Lower leg skin (tissue), 3 donors: ENCODE results near the gene ABHD5.

ENCODE experiments used
- POLR2A ChIP-seq, 2 donors: fragments of 450-650 bp; IDR thresholded peaks; one replicate each; pipeline ENCODE4 v1.6.1; 2016 to 2017; ENCODE audit warnings: antibody characterized with exemption in 2 of 2, mild to moderate bottlenecking in 1 of 2, moderate library complexity in 1 of 2
- TF ChIP-seq, protein P1 (sequence below), 3 donors: fragments of 450-650 bp; IDR thresholded peaks; one replicate each; pipeline ENCODE4 v1.5.1; 2016; ENCODE audit warnings: antibody characterized with exemption in 3 of 3, mild to moderate bottlenecking in 3 of 3, moderate library complexity in 2 of 3

DNA sequence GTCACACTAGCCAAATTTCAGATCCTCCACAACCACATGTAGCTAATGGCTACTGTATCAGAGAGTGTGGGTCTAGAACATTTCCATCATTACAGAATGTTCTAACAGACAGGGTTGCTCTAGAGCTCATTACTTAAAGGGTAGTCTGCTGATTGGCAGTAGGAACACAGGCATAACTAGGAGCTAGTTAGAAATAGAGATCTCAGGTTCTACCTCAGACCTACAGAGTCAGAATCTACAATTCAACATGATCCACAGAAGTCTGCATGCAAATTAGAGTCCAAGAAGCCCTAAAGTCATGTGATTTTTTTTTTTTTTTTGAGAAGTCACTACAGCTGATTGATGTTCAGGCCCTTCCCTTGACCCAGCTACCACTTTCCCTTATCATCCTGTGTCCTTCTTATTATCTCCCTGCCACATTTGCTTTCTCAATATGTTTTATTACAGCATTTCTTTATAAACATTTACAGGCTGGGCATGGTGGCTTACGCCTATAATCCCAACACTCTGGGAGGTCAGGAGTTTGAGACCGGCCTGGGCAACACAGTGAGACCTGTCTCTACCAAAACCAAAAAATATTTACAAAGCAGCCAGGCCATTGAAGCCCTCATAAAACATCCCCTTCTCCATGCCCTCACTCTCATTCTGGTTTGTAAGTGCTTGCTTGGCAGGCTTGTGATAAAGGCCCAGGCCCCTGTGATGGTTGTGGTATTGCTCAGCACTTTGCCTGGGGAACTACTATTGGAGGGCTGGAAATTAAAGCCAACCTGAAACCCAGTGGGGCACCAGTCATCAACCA lies 3.8 kb upstream of the ABHD5 start:
- TF ChIP-seq, protein P1, sequence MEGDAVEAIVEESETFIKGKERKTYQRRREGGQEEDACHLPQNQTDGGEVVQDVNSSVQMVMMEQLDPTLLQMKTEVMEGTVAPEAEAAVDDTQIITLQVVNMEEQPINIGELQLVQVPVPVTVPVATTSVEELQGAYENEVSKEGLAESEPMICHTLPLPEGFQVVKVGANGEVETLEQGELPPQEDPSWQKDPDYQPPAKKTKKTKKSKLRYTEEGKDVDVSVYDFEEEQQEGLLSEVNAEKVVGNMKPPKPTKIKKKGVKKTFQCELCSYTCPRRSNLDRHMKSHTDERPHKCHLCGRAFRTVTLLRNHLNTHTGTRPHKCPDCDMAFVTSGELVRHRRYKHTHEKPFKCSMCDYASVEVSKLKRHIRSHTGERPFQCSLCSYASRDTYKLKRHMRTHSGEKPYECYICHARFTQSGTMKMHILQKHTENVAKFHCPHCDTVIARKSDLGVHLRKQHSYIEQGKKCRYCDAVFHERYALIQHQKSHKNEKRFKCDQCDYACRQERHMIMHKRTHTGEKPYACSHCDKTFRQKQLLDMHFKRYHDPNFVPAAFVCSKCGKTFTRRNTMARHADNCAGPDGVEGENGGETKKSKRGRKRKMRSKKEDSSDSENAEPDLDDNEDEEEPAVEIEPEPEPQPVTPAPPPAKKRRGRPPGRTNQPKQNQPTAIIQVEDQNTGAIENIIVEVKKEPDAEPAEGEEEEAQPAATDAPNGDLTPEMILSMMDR (IDR thresholded peaks at IDR 0.05) = no peak
- TF ChIP-seq POLR2A (IDR thresholded peaks at IDR 0.05) = no peak
